HepG2 (cell line): ENCODE measurements around the gene SEMA3F. TPM values are rescaled to one million over a fixed set of nuclear protein-coding genes. Genes with fewer than 3 reads are reported as not detected.

Experiments
- AHDC1 ChIP-seq: sonication (generic); formaldehyde crosslinking; IDR thresholded peaks from 2 replicates; pipeline ENCODE4 v1.5.1; 2020; ENCODE audit warnings: mild to moderate bottlenecking, missing genetic modification reagents, borderline replicate concordance
- ATF6 ChIP-seq: sonication (generic); formaldehyde crosslinking; conservative IDR thresholded peaks from 2 replicates; pipeline ENCODE4 v1.4.0; 2020; ENCODE audit warnings: missing genetic modification reagents
- ATF7 ChIP-seq, 2 experiments: fragments of 450-650 bp in 1 of 2; sonication (generic) in 1 of 2; formaldehyde crosslinking in 1 of 2; IDR thresholded peaks; 2 replicates each; pipeline versions ENCODE4 v1.4.0 to v1.6.1; 2016 to 2020; ENCODE audit warnings: antibody characterized with exemption in 1 of 2, mild to moderate bottlenecking in 1 of 2, missing genetic modification reagents in 1 of 2
- IKZF1 ChIP-seq: fragments of 450-650 bp; IDR thresholded peaks from 2 replicates; pipeline ENCODE4 v1.7.1; 2016
- KDM4B ChIP-seq: sonication (generic); formaldehyde crosslinking; IDR thresholded peaks from 2 replicates; pipeline ENCODE4 v1.4.0; 2020; ENCODE audit warnings: missing genetic modification reagents
- MEIS1 ChIP-seq: sonication (generic); formaldehyde crosslinking; IDR thresholded peaks from 2 replicates; pipeline ENCODE4 v1.9.0; 2021; ENCODE audit warnings: mild to moderate bottlenecking, missing genetic modification reagents, moderate library complexity, borderline replicate concordance
- NFRKB ChIP-seq: fragments of 450-650 bp; IDR thresholded peaks from 2 replicates; pipeline ENCODE4 v1.6.1; 2017
- NPAS2 ChIP-seq: sonication (generic); formaldehyde crosslinking; IDR thresholded peaks from 2 replicates; pipeline ENCODE4 v1.8.0; 2022; ENCODE audit warnings: mild to moderate bottlenecking, missing genetic modification reagents, borderline replicate concordance
- RCOR2 ChIP-seq: IDR thresholded peaks from 2 replicates; pipeline ENCODE4 v1.6.1; 2016; ENCODE audit warnings: missing biosample characterization, missing genetic modification reagents
- REPIN1 ChIP-seq: sonication (generic); formaldehyde crosslinking; IDR thresholded peaks from 2 replicates; pipeline ENCODE4 v1.8.0; 2022; ENCODE audit warnings: missing genetic modification reagents, low read depth, mild to moderate bottlenecking, borderline replicate concordance
- RFXAP ChIP-seq: sonication (generic); formaldehyde crosslinking; IDR thresholded peaks from 2 replicates; pipeline ENCODE4 v1.4.0; 2020; ENCODE audit warnings: missing genetic modification reagents, borderline replicate concordance
- SNAPC5 ChIP-seq: sonication (generic); formaldehyde crosslinking; IDR thresholded peaks from 2 replicates; pipeline ENCODE4 v1.8.1; 2023; ENCODE audit warnings: mild to moderate bottlenecking, missing genetic modification reagents, borderline replicate concordance
- SP140L ChIP-seq: sonication (generic); formaldehyde crosslinking; IDR thresholded peaks from 2 replicates; pipeline ENCODE4 v1.4.0; 2020; ENCODE audit warnings: missing genetic modification reagents, borderline replicate concordance
- TBX2 ChIP-seq: sonication (generic); formaldehyde crosslinking; IDR thresholded peaks from 2 replicates; pipeline ENCODE4 v1.5.0; 2020; ENCODE audit warnings: missing genetic modification reagents, mild to moderate bottlenecking, borderline replicate concordance
- ZNF101 ChIP-seq: sonication (generic); formaldehyde crosslinking; IDR thresholded peaks from 2 replicates; pipeline ENCODE4 v1.4.0; 2020; ENCODE audit warnings: mild to moderate bottlenecking, low read depth, missing genetic modification reagents, borderline replicate concordance
- ZNF253 ChIP-seq: sonication (generic); formaldehyde crosslinking; IDR thresholded peaks from 2 replicates; pipeline ENCODE4 v1.8.0; 2022; ENCODE audit warnings: mild to moderate bottlenecking, missing genetic modification reagents, borderline replicate concordance
- ZNF326 ChIP-seq: sonication (generic); formaldehyde crosslinking; IDR thresholded peaks from 2 replicates; pipeline ENCODE4 v1.4.0; 2020; ENCODE audit warnings: missing genetic modification reagents, borderline replicate concordance
- ZNF33B ChIP-seq: sonication (generic); formaldehyde crosslinking; IDR thresholded peaks from 2 replicates; pipeline ENCODE4 v1.5.1; 2020; ENCODE audit warnings: mild to moderate bottlenecking, missing genetic modification reagents
- ZNF354B ChIP-seq: sonication (generic); formaldehyde crosslinking; IDR thresholded peaks from 2 replicates; pipeline ENCODE4 v1.8.0; 2022; ENCODE audit warnings: mild to moderate bottlenecking, missing genetic modification reagents
- ZNF501 ChIP-seq: sonication (generic); formaldehyde crosslinking; IDR thresholded peaks from 2 replicates; pipeline ENCODE4 v1.5.1; 2020; ENCODE audit warnings: mild to moderate bottlenecking, moderate library complexity, missing genetic modification reagents
- ZNF543 ChIP-seq: sonication (generic); formaldehyde crosslinking; IDR thresholded peaks from 2 replicates; pipeline ENCODE4 v1.4.0; 2020; ENCODE audit warnings: mild to moderate bottlenecking, missing genetic modification reagents
- ZNF672 ChIP-seq: sonication (generic); formaldehyde crosslinking; IDR thresholded peaks from 2 replicates; pipeline ENCODE4 v1.8.1; 2022; ENCODE audit warnings: missing genetic modification reagents
- ZNF766 ChIP-seq: sonication (generic); formaldehyde crosslinking; IDR thresholded peaks from 2 replicates; pipeline ENCODE4 v1.5.0; 2020; ENCODE audit warnings: missing genetic modification reagents, borderline replicate concordance
- polyA plus RNA-seq, 8 experiments: library from polyadenylated mRNA; depleted of rRNA in 3 of 8; stranded (reverse) in 7 of 8; unstranded in 1 of 8; fragments of >200 nt; fragmentation: Illumina TruSeq in 4 of 8; extraction: Trizol in 4 of 8; gene quantifications; 2 replicates each; pipeline versions ENCODE4 v1.2.1 to v1.2.3, GENCODE V29; 2011 to 2016; ENCODE audit warnings: low read depth in 4 of 8, missing spikeins in 1 of 8, mixed read lengths in 1 of 8; ENCODE audit not compliant: insufficient read depth in 1 of 8
- total RNA-seq, 5 experiments: library from RNA; depleted of rRNA; stranded (reverse); fragments of >200 nt; fragmentation: Illumina TruSeq; extraction: Trizol; gene quantifications; 2 replicates each; pipeline ENCODE4 v1.2.3, GENCODE V29; 2016; ENCODE audit warnings: low read depth in 1 of 5

The SEMA3F gene
- total and polyA plus RNA-seq, 2 of the 13 experiments (the other 11 are each of a cell fraction or from before 2014, with no cell fraction given), result 7.6 to 17.2 TPM

GRCh38 chr3:50195501-50196252, 40.6 kb downstream of the SEMA3F start (continued):
- TF ChIP-seq MEIS1 (CRISPR knock-in tag), result peak; percentile 98
- peak; percentile 88 for TF ChIP-seq REPIN1 (CRISPR knock-in tag)
- peak; percentile 59 for TF ChIP-seq KDM4B (CRISPR knock-in tag)
- TF ChIP-seq TBX2 (CRISPR knock-in tag), result peak; percentile 100
- no peak for TF ChIP-seq NPAS2
- TF ChIP-seq RCOR2, result peak; percentile 14; the same call in 1 of the 2 replicates
- peak; percentile 77; the same call in 1 of the 2 replicates for TF ChIP-seq AHDC1 (CRISPR knock-in tag)
- no peak for TF ChIP-seq ZNF326 (CRISPR knock-in tag)
- no peak for TF ChIP-seq ZNF766 (CRISPR knock-in tag)
- TF ChIP-seq ZNF354B, result peak; percentile 95
- TF ChIP-seq SNAPC5, result 0 out of 2 replicates have a peak, but pooled peaks have one; percentile 89
- TF ChIP-seq ATF6 (CRISPR knock-in tag), result no peak; the same call in 1 of the 2 replicates
- TF ChIP-seq ZNF501 (CRISPR knock-in tag), result peak; percentile 95
- TF ChIP-seq RFXAP (CRISPR knock-in tag), result no peak; the same call in 1 of the 2 replicates
- TF ChIP-seq ZNF101 (CRISPR knock-in tag), result no peak
- TF ChIP-seq ZNF253, result no peak
- no peak for TF ChIP-seq ATF7 (IDR thresholded peaks at IDR 0.05)
- peak; percentile 66 for TF ChIP-seq ATF7 (CRISPR knock-in tag; IDR thresholded peaks at IDR 0.05)
- no peak for TF ChIP-seq IKZF1
- TF ChIP-seq SP140L (CRISPR knock-in tag), result no peak
- TF ChIP-seq ZNF33B (CRISPR knock-in tag), result peak; percentile 76; the same call in 1 of the 2 replicates
- TF ChIP-seq ZNF672, result no peak
- TF ChIP-seq ZNF543 (CRISPR knock-in tag), result peak; percentile 93; the same call in 1 of the 2 replicates
- TF ChIP-seq NFRKB, result no peak
